CD1c-positive myeloid dendritic cell (primary cell): ENCODE results near the gene MKLN1.
"Not testable (repeated sequence)": the region's sequence is repeated elsewhere in the genome, so short reads cannot be mapped to it uniquely, and the experiment has no call there.

ENCODE experiments used
- DNase-seq: peaks from one replicate; pipeline ENCODE4 v3.0.0-alpha.2; 2016; ENCODE audit errors: extremely low spot score

Gene MKLN1

GRCh38 chr7:131327626-131328376, at the start of gene MKLN1:
MKLN1 (plus strand) TSS chr7:131327876; CDS start chr7:131327900, 24 bp downstream.
- DNase-seq, result peak; percentile 93

DNA sequence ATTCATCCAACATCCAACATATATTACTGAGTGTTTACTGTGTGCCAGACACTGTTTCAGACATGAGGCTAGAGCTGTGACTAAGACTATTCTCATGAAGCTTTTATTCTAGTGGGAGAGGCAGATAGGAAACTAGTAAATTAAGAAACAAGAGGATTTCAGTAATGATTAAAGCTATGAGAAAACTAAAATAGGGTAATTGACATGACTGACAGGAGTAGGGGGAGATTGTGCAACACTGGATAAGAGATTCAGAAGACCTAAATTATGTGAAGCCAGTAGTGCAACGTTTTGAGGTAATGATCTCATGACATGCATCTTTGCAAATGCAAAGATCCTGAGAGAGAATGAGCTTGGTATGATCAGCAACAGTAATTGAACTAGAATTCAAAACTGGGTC, 48.6 kb upstream of the MKLN1 start:
- no peak for DNase-seq

DNA sequence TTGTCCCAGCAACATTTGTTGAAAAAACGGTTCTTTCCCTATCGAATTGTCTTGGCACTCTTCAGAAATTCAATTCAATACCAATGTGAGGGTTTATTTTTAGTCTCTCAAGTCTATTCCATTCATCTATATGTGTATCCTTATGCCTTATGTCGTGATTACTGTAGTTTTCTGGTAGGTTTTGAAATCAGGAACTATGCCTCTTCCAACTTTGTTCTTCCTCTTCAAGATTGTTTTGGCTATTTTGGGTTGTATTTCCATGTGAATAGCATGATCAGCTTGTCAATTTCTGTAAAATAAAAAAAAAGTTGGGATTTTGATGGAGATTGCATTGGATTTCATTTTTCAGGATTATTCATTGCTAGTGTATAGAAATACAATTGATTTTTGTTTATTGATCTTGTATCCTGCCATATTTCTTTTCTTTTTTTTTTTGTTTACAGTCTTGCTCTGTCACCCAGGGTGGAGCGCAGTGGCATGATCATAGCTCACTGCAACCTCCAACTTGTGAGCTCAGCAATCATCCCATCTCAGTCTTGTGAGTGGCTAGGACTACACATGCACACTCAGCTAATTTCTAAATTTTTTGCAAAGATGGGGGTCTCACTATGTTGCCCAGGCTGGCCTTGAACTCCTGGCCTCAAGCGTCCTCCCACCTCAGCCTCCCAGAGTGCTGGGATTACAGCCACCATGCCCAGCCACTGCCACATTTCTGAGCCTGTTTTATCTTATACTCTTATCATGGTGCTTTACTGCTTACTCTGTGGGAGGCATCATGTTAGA, 46.2 kb upstream of the MKLN1 start:
- DNase-seq, result peak; percentile 42

DNA sequence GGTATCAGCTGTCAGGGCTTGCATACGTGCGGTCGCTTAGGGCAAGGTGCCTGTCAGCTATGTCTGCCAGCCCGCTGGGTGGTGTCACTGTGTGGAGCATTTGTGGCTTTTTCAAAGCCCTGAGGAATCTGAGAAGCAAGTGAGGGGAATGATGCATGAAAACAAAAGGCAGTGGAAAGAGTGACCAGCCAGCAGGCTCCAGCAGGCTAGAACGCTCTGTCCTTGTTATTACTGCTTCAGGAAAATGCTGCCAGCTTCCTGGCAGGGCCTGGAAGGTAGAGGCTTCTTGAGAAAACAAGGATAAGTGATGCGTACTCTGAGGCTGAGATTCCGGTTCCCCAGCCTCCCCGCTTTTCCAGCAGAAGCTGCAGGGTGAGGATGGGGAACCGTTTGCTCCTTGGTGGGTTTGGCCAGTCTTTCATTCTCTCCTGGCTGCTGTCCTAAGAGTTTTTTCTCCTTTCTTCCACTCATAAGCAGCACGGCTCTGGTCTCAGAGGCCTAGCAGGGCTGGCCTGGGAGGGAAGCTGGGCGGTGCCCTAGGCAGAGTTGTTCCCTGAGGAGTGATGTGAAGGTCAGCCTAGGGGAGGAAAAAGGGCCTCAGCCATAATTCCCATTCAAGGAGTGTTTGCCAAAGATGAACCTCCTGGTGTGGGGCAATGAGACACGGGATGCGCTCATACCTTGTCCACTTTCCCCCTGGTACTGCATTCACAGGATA, 42.8 kb upstream of the MKLN1 start:
- DNase-seq, result no peak

DNA sequence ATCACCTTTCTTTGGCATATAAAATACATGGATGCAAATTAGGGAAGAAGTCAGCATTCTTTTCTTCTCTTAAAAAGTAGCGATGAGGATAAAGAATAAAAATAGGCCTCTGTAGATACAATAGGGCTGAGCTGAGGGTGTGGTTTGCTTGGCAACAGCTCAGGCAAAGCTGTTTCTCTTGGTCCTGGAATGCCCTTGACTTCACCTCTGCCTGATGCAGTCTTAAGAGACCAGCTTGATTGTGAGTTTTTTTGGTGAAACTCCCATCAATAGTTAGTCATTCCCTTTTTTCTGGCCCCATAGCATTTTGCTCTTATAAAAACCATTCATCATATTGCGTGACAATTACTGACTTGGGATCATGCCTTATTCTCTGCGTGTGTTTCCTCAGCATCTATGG, 42.1 kb upstream of the MKLN1 start:
- DNase-seq, result no peak

- no peak for DNase-seq
These were observed 39.2 kb upstream of the MKLN1 start for GRCh38 chr7:131288450-131288849.

DNA sequence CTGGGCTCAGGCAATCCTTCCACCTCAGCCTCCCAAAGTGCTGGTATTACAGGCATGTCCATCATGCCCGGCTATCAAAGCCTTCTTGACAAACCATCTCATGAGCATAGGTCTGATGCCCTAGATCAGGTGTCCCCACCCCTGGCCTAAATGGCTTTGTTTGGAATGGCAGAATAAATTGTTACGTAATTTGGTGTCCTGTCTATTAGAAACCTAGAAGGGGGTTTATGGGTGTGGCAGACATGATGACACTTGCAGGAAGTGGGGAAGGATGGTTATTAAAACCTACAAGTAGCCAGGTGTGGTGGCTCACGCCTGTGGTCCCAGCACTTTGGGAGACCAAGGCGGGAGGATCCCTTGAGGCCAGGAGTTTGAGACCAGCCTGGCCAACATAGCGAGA, 38.6 kb upstream of the MKLN1 start:
- DNase-seq, result no peak

GRCh38 chr7:131292141-131292905, 35.4 kb upstream of the MKLN1 start:
- no peak for DNase-seq

- no peak for DNase-seq
These were observed 34.7 kb upstream of the MKLN1 start for GRCh38 chr7:131293018-131293417.

- no peak for DNase-seq
These were observed 33.1 kb upstream of the MKLN1 start for GRCh38 chr7:131294553-131294952.

DNA sequence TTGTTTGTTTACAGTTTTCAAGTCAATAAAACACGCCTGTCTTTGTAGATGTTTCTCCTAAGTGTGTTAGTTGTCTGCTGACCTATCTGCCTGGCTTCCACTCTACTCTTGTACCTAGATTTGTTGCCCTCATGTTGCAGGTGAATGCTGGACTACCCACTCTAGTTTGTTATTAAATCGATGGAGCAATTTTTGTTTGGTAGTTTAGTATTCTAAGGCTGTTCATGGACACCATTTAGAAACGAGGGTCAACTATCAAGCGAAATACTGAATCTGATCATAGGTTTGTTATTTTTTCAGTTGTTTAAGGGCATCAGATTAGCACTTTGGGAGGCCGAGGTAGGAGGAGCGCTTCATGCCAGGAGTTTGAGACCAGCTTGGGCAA, 29.1 kb upstream of the MKLN1 start:
- no peak for DNase-seq

GRCh38 chr7:131299074-131299473, 28.6 kb upstream of the MKLN1 start:
- DNase-seq, result no peak

- DNase-seq, result no peak
These were observed 27.6 kb upstream of the MKLN1 start for GRCh38 chr7:131300078-131300477.

- no peak for DNase-seq
These were observed 26.9 kb upstream of the MKLN1 start for GRCh38 chr7:131300572-131301466.

- DNase-seq, result no peak
These were observed 25.2 kb upstream of the MKLN1 start for GRCh38 chr7:131302446-131302845.

DNA sequence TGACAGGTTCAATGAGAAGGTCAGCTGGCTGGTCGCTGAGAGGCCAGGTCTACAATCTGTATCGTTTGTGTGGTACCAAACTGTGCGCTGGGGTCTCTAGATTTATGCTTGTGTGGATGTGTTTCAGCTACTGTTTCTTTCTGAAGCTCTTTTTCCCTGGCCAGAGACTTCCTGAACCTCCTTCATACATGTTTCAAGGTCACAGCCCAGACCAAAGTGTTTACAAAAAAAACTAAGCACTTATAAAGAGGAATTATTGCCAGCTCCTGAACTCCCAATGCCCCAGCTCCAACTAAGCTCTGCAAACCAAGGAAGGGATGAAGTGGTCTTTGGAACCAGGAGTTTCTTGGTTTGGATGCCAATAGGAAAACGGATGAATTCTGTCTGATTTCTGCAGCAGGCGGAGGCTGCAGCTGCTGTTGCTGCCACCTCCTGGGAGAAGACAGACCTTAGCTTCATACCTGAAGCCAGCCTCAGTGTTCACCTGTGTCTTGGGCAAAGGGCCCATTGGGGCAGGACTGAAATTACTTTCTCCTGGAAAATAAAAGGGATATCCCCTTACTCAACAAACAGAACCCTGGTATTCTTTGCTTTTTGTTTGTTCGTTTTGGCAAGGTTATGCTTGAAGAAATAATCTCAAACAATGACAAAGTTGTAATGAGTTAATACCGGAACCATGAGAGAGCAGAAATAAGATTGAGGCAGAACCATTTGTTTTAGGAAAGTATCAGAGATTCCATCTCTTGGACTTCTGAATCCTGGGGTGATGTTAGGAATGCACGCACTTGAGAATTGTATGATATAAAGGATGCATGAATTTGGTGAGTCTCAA, 24.6 kb upstream of the MKLN1 start:
- no peak for DNase-seq

GRCh38 chr7:131305152-131305551, 22.5 kb upstream of the MKLN1 start:
- no peak for DNase-seq

GRCh38 chr7:131306041-131306440, 21.6 kb upstream of the MKLN1 start:
- not testable (repeated sequence) for DNase-seq

DNA sequence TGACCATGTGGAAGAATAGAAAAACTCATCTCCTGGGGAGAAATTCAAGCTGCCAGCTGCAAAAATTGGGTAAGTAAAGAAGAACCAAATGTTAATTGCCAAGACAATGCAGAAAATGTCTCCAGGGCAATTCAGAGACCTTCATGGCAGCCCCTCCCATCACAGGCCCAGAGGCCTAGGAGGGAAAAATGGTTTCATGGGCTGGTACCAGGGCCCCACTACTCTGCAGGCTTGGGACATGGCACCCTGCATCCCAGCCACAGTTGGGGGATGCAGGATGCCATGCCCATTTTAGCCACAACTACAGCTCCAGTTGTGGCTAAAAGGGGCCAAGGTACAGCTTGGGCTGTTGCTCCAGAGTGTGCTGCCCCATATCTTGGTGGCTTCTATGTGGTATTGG, 20.9 kb upstream of the MKLN1 start:
- no peak for DNase-seq

DNA sequence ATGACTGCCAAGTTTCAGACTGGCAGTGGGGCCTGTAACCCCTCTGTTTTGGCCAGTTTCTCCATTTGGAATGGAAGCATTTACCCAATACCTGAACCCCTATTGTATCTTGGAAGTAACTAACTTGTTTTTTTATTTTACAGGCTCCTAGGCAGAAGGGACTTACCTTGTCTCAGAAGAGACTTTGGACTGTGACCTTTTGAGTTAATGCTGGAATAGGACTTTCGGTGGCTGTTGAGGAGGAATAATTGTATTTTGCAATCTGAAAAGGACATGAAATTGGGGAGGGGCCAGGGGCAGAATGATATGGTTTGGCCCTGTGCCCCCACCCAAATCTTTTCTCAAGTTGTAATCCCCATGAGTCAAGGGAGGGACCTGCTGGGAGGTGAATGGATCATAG, 20.0 kb upstream of the MKLN1 start:
- DNase-seq, result no peak
